Bronchial epithelial cell (primary cell): ENCODE results near the gene MARS1. TPM values are rescaled to one million over a fixed set of nuclear protein-coding genes. Genes with fewer than 3 reads are reported as not detected.
A peak's percentile ranks its signal among the peaks of the same experiment; 100 is the strongest.
"Not testable (repeated sequence)": the region's sequence is repeated elsewhere in the genome, so short reads cannot be mapped to it uniquely, and the experiment has no call there.

ENCODE experiments used
- DNase-seq: peaks from one replicate; pipeline ENCODE4 v3.0.0-alpha.2; 2010; ENCODE audit warnings: low read depth
- FAIRE-seq: peaks from 2 replicates; lab custom pipeline; 2011; peaks lifted over from hg19 to GRCh38; lab: Jason Lieb, UNC
- H3K27me3 ChIP-seq: 2 replicates; pipeline ENCODE4 v1.5.1; 2011; ENCODE audit warnings: low read length; ENCODE audit not compliant: control insufficient read depth, insufficient read depth
- H3K36me3 ChIP-seq: 2 replicates; pipeline ENCODE4 v1.5.1; 2011; ENCODE audit warnings: low read length; ENCODE audit not compliant: control insufficient read depth, insufficient read depth
- H3K4me3 ChIP-seq: 2 replicates; pipeline ENCODE4 v1.5.1; 2011; ENCODE audit warnings: mild to moderate bottlenecking, low read depth, low read length, control low read depth
- total RNA-seq: library from RNA; depleted of rRNA; stranded (reverse); fragments of >200 nt; gene quantifications from 2 replicates; pipeline ENCODE4 v1.2.1, GENCODE V29; 2014
- TF ChIP-seq, protein P1 (sequence below): IDR thresholded peaks from 2 replicates; pipeline ENCODE4 v1.5.1; 2011; ENCODE audit warnings: mild to moderate bottlenecking, moderate library complexity, low read length, control low read depth, inconsistent platforms; ENCODE audit not compliant: insufficient read depth, severe bottlenecking

The MARS1 gene
- total RNA-seq, 1 donor from 2014 or later: 374 TPM

DNA sequence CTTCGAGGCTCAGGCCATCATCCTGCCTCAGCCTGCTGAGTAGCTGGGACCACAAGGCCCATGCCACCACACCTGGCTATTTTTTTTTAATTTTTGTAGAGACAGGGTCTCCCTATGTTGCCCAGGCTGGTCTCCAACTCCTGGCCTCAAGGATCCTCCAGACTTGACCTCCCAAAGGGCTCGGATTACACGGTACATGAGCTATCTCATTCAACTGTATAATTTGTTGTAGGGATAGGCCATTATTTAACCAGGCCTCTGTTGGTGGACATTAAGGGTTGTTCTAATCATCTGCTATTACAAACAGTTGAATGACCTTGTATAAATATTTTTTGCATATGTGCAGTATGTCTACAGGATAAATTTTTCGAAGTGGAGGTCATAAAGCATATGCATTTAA lies 71.0 kb downstream of the MARS1 start:
- TF ChIP-seq, protein P1, sequence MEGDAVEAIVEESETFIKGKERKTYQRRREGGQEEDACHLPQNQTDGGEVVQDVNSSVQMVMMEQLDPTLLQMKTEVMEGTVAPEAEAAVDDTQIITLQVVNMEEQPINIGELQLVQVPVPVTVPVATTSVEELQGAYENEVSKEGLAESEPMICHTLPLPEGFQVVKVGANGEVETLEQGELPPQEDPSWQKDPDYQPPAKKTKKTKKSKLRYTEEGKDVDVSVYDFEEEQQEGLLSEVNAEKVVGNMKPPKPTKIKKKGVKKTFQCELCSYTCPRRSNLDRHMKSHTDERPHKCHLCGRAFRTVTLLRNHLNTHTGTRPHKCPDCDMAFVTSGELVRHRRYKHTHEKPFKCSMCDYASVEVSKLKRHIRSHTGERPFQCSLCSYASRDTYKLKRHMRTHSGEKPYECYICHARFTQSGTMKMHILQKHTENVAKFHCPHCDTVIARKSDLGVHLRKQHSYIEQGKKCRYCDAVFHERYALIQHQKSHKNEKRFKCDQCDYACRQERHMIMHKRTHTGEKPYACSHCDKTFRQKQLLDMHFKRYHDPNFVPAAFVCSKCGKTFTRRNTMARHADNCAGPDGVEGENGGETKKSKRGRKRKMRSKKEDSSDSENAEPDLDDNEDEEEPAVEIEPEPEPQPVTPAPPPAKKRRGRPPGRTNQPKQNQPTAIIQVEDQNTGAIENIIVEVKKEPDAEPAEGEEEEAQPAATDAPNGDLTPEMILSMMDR: no peak
- Histone ChIP-seq H3K27me3 (no peaks in the 10 kb centered on the region), H3K4me3 (no peak overlapping the region), H3K36me3 (no peaks in the 10 kb centered on the region)
- FAIRE-seq: no peak
- no peak for DNase-seq

DNA sequence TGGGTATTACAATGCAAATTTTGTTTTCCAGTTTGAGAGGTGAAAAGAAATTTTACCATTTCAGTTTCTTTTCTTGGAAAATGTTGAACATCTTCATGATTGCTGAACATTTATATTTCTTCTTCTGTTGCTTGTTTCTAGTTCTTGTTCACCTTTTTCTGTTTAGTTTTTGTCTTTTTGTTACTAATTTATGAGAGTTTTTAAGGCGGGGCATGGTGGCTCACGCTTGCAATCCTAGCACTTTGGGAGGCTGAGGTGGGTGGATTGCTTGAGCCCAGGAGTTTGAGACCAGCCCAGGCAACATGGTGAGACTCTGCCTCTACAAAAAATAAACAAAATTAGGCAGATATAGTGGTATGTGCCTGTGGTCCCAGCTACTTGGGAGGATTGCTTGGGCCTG lies 72.6 kb downstream of the MARS1 start:
- TF ChIP-seq, protein P1: no peak
- Histone ChIP-seq H3K27me3 (no peaks in the 10 kb centered on the region), H3K4me3 (no peak overlapping the region), H3K36me3 (no peaks in the 10 kb centered on the region)
- DNase-seq (no peak), FAIRE-seq (no peak)

DNA sequence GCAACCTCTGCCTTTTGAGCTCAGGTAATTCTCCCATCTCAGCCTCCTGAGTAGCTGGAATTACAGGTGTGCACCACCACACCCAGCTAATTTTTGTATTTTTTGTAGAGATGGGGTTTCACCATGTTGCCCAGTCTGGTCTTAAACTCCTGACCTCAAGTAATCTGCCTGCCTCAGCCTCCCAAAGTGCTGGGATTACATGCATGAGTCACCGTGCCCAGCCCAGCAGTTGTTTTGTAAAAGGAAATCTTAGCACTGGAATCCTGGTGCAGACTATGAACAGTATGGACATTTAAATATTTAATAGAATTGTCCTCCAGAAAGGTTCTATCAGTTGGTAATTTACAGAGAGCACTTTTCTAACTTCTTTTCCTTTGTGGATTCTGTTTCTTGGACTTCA lies 73.2 kb downstream of the MARS1 start:
- peak; percentile 35 for DNase-seq
- FAIRE-seq, H3K36me3 ChIP-seq, H3K4me3 ChIP-seq, H3K27me3 ChIP-seq: not testable (repeated sequence)

DNA sequence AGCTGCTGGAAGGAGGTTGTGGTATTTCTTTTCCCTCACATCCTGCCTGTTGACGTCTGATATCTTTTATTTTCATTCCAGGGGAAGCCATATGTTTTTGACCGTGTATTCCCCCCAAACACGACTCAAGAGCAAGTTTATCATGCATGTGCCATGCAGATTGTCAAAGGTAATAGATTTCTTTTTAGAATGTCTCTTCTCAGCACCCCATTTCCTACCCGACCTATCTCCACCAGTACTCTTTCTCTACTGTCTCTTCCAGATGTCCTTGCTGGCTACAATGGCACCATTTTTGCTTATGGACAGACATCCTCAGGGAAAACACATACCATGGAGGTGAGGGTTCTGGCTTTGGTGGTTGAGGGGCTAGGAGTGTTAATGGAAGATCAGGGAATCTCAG lies 75.5 kb downstream of the MARS1 start:
- no peaks in the 10 kb centered on the region for H3K27me3 ChIP-seq
- H3K4me3 ChIP-seq: no peak overlapping the region
- FAIRE-seq (no peak), DNase-seq (no peak)
- H3K36me3 ChIP-seq: no peaks in the 10 kb centered on the region
- TF ChIP-seq, protein P1: no peak

DNA sequence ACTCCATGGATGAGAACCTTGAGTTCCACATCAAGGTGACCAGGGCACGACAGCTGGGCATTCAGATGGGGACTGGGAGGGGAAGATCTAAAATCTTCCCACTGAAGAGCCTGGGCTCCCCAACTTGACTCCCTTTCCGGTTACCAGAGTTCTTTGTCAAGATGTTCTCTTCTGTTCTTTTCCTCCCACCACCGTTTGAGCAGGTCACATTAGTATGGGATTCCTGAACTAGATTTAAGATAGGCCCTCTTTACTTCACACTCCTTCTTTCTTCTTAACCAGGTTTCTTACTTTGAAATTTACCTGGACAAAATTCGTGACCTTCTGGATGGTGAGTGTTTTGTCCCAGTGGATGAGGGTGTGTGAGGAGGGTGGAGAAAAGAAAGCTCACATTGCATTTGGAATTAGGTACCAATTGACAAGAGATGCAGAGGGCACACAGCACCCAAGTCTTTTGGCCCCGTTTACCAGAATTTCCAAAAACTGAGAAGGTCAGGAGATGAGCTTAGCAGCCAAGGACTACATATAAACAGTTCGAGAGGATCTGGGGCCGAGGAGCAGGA lies 76.4 kb downstream of the MARS1 start:
- no peak for DNase-seq

More for the DNA sequence above, 76.4 kb downstream of the MARS1 start:
- Histone ChIP-seq H3K27me3 (no peaks in the 10 kb centered on the region), H3K4me3 (no peak overlapping the region), H3K36me3 (no peaks in the 10 kb centered on the region)
- TF ChIP-seq, protein P1: no peak
- FAIRE-seq: no peak

Other genes with a start within 250 kb of the MARS1 start
- 0.26 and 0.51 TPM in 2 replicates for gene STAC3, start 236.9 kb upstream of the MARS1 start, total RNA-seq
- gene R3HDM2, start 57.0 kb upstream of the MARS1 start, total RNA-seq: 5.5 and 6.4 TPM in 2 replicates
- not detected in 2 replicates for gene INHBC, start 53.3 kb upstream of the MARS1 start, total RNA-seq
- gene INHBE, start 32.8 kb upstream of the MARS1 start, total RNA-seq: 0.26 and 1.3 TPM in 2 replicates
- under 0.01 and 0.26 TPM in 2 replicates for gene GLI1, start 28.3 kb upstream of the MARS1 start, total RNA-seq
- gene ARHGAP9, start 8.2 kb upstream of the MARS1 start, total RNA-seq: not detected in 2 replicates
- gene DDIT3, start 32.4 kb downstream of the MARS1 start, total RNA-seq: 213 and 231 TPM in 2 replicates
- gene MBD6, start 34.8 kb downstream of the MARS1 start, total RNA-seq: 5.0 and 5.1 TPM in 2 replicates
- gene DCTN2, start 59.1 kb downstream of the MARS1 start, total RNA-seq: 65.8 and 87.9 TPM in 2 replicates
- under 0.01 and 0.26 TPM in 2 replicates for gene KIF5A, start 62.0 kb downstream of the MARS1 start, total RNA-seq
- gene PIP4K2C, start 103.1 kb downstream of the MARS1 start, total RNA-seq: 38.4 and 46.3 TPM in 2 replicates
- 1.5 and 3.7 TPM in 2 replicates for gene DTX3, start 116.8 kb downstream of the MARS1 start, total RNA-seq
- 0.26 and 0.53 TPM in 2 replicates for gene ARHGEF25, start 123.4 kb downstream of the MARS1 start, total RNA-seq
- 0.13 TPM in 1 of 2 replicates, not detected in the other for gene B4GALNT1, start 145.1 kb downstream of the MARS1 start, total RNA-seq
- 182 and 405 TPM in 2 replicates for gene OS9, start 206.1 kb downstream of the MARS1 start, total RNA-seq